HG02981 (cell line): Measurements from ENCODE around the gene GTF2B.
A peak's percentile ranks its signal among the peaks of the same experiment; 100 is the strongest.
"Not testable (repeated sequence)": the region's sequence is repeated elsewhere in the genome, so short reads cannot be mapped to it uniquely, and the experiment has no call there.

Experiments
- ATAC-seq: cut with Tn5 transposase; IDR thresholded peaks from one replicate; pipeline ENCODE4 v1.9.1; 2021; ENCODE audit warnings: mild to moderate bottlenecking, moderate library complexity; ENCODE audit not compliant: unreplicated experiment

The GTF2B gene

GRCh38 chr1:88891318-88891950 is at the start of gene GTF2B:
Gene GTF2B, minus strand, starts transcription at chr1:88891567. Its CDS starts 68 bp downstream, at chr1:88891499.
- ATAC-seq: peak; percentile 91

GRCh38 chr1:88938528-88938927 is 47.2 kb upstream of the GTF2B start:
- ATAC-seq: not testable (repeated sequence)

GRCh38 chr1:88936760-88937342 is 45.5 kb upstream of the GTF2B start:
- no peak for ATAC-seq

GRCh38 chr1:88936223-88936523 is 44.8 kb upstream of the GTF2B start:
- ATAC-seq: no peak

GRCh38 chr1:88935522-88936222 is 44.3 kb upstream of the GTF2B start:
- no peak for ATAC-seq

- ATAC-seq: not testable (repeated sequence)
Measured at GRCh38 chr1:88930176-88930575, 38.8 kb upstream of the GTF2B start.

- no peak for ATAC-seq
Measured at GRCh38 chr1:88923224-88923623, 31.9 kb upstream of the GTF2B start.

- ATAC-seq: no peak
Measured at GRCh38 chr1:88922214-88922613, 30.8 kb upstream of the GTF2B start.

GRCh38 chr1:88920845-88921244 is 29.5 kb upstream of the GTF2B start:
- no peak for ATAC-seq

- no peak for ATAC-seq
Measured at GRCh38 chr1:88917321-88918025, 26.1 kb upstream of the GTF2B start.

GRCh38 chr1:88916883-88917282 is 25.5 kb upstream of the GTF2B start:
- no peak for ATAC-seq

GRCh38 chr1:88911800-88912199 is 20.4 kb upstream of the GTF2B start:
- not testable (repeated sequence) for ATAC-seq

- no peak for ATAC-seq
Measured at GRCh38 chr1:88911161-88911560, 19.8 kb upstream of the GTF2B start.

GRCh38 chr1:88910401-88910800 is 19.0 kb upstream of the GTF2B start:
- ATAC-seq: no peak

GRCh38 chr1:88900883-88901282 is 9.5 kb upstream of the GTF2B start:
- no peak for ATAC-seq

- ATAC-seq: no peak
Measured at GRCh38 chr1:88897070-88897730, 5.8 kb upstream of the GTF2B start.

- ATAC-seq: no peak
Measured at GRCh38 chr1:88892357-88892877, 1.1 kb upstream of the GTF2B start.

- peak; percentile 5 for ATAC-seq
Measured at GRCh38 chr1:88891951-88892340, 579 bp upstream of the GTF2B start.

GRCh38 chr1:88890791-88891317 is 513 bp downstream of the GTF2B start:
- peak; percentile 5 for ATAC-seq

- ATAC-seq: no peak
Measured at GRCh38 chr1:88890131-88890530, 1.2 kb downstream of the GTF2B start.

- ATAC-seq: no peak
Measured at GRCh38 chr1:88888750-88889149, 2.6 kb downstream of the GTF2B start.
